Mesenchymal stem cell (in vitro differentiated cells and primary cell): ENCODE data around the gene COL24A1.

ENCODE experiments used
- DNase-seq: peaks from one replicate; pipeline ENCODE4 v3.0.0-alpha.2; 2013
- H2AFZ ChIP-seq: one replicate; pipeline ENCODE4 v1.6.1; 2013; ENCODE audit warnings: low read depth, mild to moderate bottlenecking, control low read depth, inconsistent platforms, low read length, moderate library complexity
- H2AK5ac ChIP-seq: 2 replicates; pipeline ENCODE4 v1.6.1; 2013; ENCODE audit warnings: low read length, moderate library complexity, mild to moderate bottlenecking, inconsistent platforms; ENCODE audit not compliant: severe bottlenecking
- H2BK120ac ChIP-seq: one replicate; pipeline ENCODE4 v1.6.1; 2013; ENCODE audit warnings: low read depth, mild to moderate bottlenecking, inconsistent platforms, low read length, moderate library complexity
- H2BK12ac ChIP-seq, 2 experiments: one replicate each; pipeline ENCODE4 v1.6.1; 2013; ENCODE audit warnings: inconsistent platforms in 2 of 2, low read length in 2 of 2, mild to moderate bottlenecking in 2 of 2, moderate library complexity in 2 of 2, control low read depth in 1 of 2
- H2BK15ac ChIP-seq: one replicate; pipeline ENCODE4 v1.6.1; 2013; ENCODE audit warnings: mild to moderate bottlenecking, low read depth, inconsistent platforms; ENCODE audit not compliant: poor library complexity, severe bottlenecking
- H2BK5ac ChIP-seq: 2 replicates; pipeline ENCODE4 v1.6.1; 2013; ENCODE audit warnings: low read depth, mild to moderate bottlenecking, low read length, control low read depth, inconsistent platforms; ENCODE audit not compliant: poor library complexity, severe bottlenecking
- H3K14ac ChIP-seq, 2 experiments: one replicate each; pipeline ENCODE4 v1.6.1; 2013; ENCODE audit warnings: inconsistent platforms in 2 of 2, low read length in 2 of 2, control low read depth in 1 of 2, mild to moderate bottlenecking in 1 of 2, moderate library complexity in 1 of 2
- H3K18ac ChIP-seq, 2 experiments: one replicate each; pipeline ENCODE4 v1.6.1; 2013; ENCODE audit warnings: inconsistent platforms in 2 of 2, low read length in 2 of 2, control low read depth in 1 of 2, low read depth in 1 of 2, mild to moderate bottlenecking in 1 of 2
- H3K23ac ChIP-seq, 2 experiments: one replicate each; pipeline ENCODE4 v1.6.1; 2013; ENCODE audit warnings: inconsistent platforms in 2 of 2, low read length in 2 of 2, mild to moderate bottlenecking in 2 of 2, moderate library complexity in 2 of 2, control low read depth in 1 of 2
- H3K27ac ChIP-seq: 2 replicates; pipeline ENCODE4 v1.5.1; 2013; ENCODE audit warnings: mild to moderate bottlenecking, moderate library complexity, low read length, control low read depth, inconsistent platforms; ENCODE audit not compliant: poor library complexity, severe bottlenecking
- H3K27me3 ChIP-seq, 2 experiments: 2 replicates each; pipeline versions ENCODE4 v1.6.1 to v1.7.0; 2013; ENCODE audit warnings: low read length in 2 of 2, mild to moderate bottlenecking in 2 of 2, moderate library complexity in 2 of 2, control low read depth in 1 of 2, inconsistent platforms in 1 of 2; ENCODE audit not compliant: control insufficient read depth in 1 of 2, insufficient read depth in 1 of 2
- H3K36me3 ChIP-seq, 2 experiments: 2 replicates each; pipeline versions ENCODE4 v1.6.1 to v1.7.0; 2013; ENCODE audit warnings: low read length in 2 of 2, control low read depth in 1 of 2, inconsistent platforms in 1 of 2, low read depth in 1 of 2, mild to moderate bottlenecking in 1 of 2; ENCODE audit not compliant: insufficient read depth in 2 of 2, control insufficient read depth in 1 of 2
- H3K4ac ChIP-seq, 2 experiments: one replicate each; pipeline ENCODE4 v1.6.1; 2013; ENCODE audit warnings: inconsistent platforms in 2 of 2, low read length in 2 of 2, mild to moderate bottlenecking in 2 of 2, moderate library complexity in 2 of 2, control low read depth in 1 of 2, low read depth in 1 of 2
- H3K4me1 ChIP-seq: 2 replicates; pipeline ENCODE4 v1.6.1; 2013; ENCODE audit warnings: low read depth, low read length, control low read depth; ENCODE audit not compliant: control insufficient read depth, insufficient read depth
- H3K4me2 ChIP-seq: 2 replicates; pipeline ENCODE4 v1.6.1; 2013; ENCODE audit warnings: low read length, mild to moderate bottlenecking, inconsistent platforms; ENCODE audit not compliant: poor library complexity, severe bottlenecking
- H3K4me3 ChIP-seq, 2 experiments: 2 replicates each; pipeline versions ENCODE4 v1.5.1 to v1.7.0; 2013; ENCODE audit warnings: low read length in 2 of 2, mild to moderate bottlenecking in 2 of 2, control low read depth in 1 of 2, low read depth in 1 of 2; ENCODE audit not compliant: insufficient read depth in 1 of 2
- H3K79me1 ChIP-seq: replicated peaks from 2 replicates; pipeline ENCODE4 v1.6.1; 2013; ENCODE audit warnings: mild to moderate bottlenecking, control low read depth, low read length, inconsistent platforms; ENCODE audit not compliant: poor library complexity, severe bottlenecking
- H3K9ac ChIP-seq: 2 replicates; pipeline ENCODE4 v1.7.0; 2013; ENCODE audit warnings: mild to moderate bottlenecking, low read length, moderate library complexity
- H3K9me3 ChIP-seq: 2 replicates; pipeline ENCODE4 v1.7.0; 2013; ENCODE audit warnings: mild to moderate bottlenecking, low read length; ENCODE audit not compliant: control insufficient read depth
- H4K8ac ChIP-seq: one replicate; pipeline ENCODE4 v1.6.1; 2013; ENCODE audit warnings: inconsistent platforms, mild to moderate bottlenecking, low read length, moderate library complexity
- H4K91ac ChIP-seq: one replicate; pipeline ENCODE4 v1.6.1; 2013; ENCODE audit warnings: mild to moderate bottlenecking, low read length, inconsistent platforms
- WGBS: methylation state at CpG from one replicate; pipeline ENCODE4 v1.1.7; 2013; ENCODE audit warnings: mixed read lengths; 5-methylcytosine and 5-hydroxymethylcytosine counted together

COL24A1 gene

DNA sequence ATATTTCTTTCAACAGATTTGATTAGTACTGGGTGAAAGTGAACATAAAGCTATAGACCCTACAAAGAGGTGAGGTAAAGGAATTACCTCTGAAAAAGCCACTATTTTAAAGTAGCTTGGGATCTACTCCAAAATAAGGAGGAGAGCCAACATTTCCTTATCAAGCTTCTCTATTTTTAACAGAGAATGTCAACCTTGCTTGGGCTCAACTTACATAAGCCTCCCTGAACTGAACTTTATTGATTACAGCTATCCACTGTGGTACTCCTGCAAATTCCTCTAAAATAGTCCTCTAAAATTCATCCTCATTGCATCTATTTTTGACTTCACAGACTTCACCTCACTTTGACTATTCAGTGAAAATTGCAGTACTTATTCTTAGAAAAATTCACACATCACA is 458.7 kb downstream of the COL24A1 start:
- H3K4ac ChIP-seq: no peak overlapping the region
- DNase-seq: no peak
- no peak overlapping the region for H2BK15ac ChIP-seq
- H3K4me2 ChIP-seq: no peak overlapping the region
- H3K23ac ChIP-seq: no peak overlapping the region
- no peak overlapping the region for H2BK120ac ChIP-seq
- peaks cover 6 to 44% of the 10 kb centered on the region in 2 experiments for H3K36me3 ChIP-seq
- H3K27ac ChIP-seq: no peak overlapping the region
- H2AK5ac ChIP-seq: no peak overlapping the region
- H3K27me3 ChIP-seq: no peaks in the 10 kb centered on the region
- H4K91ac ChIP-seq: no peak overlapping the region
- no peaks in the 10 kb centered on the region for H3K9me3 ChIP-seq
- no peak overlapping the region for H4K8ac ChIP-seq
- no peak overlapping the region for H2BK12ac ChIP-seq
- no peak overlapping the region for H2BK5ac ChIP-seq
- H3K79me1 ChIP-seq: peaks cover 5% of the 10 kb centered on the region
- no peak overlapping the region for H3K4me3 ChIP-seq
- peaks cover 1% of the 10 kb centered on the region for H3K4me1 ChIP-seq
- no peak overlapping the region for H3K18ac ChIP-seq
- no peak overlapping the region for H3K14ac ChIP-seq
- H2AFZ ChIP-seq: no peak overlapping the region
- no peak overlapping the region for H3K9ac ChIP-seq

DNA sequence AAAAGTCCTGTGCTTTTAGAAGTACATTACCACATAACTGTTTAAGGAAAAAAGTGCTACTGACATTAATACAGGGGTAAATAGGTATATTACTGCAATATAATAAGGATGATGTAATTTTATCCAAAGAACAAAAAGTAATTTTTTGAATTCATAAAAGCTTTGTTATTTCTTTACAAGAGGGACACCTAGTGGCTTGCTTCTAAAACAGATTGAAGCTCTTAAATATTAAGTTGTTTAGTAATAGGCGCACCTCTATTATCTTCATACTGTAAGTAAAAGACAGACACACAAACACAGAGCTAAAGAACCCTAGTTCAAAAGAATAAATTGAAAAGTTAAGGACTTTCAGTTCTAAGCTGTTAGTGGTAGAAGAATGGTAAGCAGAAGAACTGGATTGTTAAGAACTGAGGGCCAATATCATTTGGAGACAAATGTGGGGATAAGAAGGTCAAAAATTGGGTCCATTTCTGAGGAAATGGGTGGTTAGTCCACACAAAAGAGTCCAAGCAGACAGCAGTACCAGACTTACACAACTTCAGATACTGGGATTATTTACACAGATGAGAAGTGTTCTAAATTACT is 463.8 kb downstream of the COL24A1 start:
- Histone ChIP-seq H3K4me3 (no peak overlapping the region), H3K4me1 (peaks cover 4% of the 10 kb centered on the region), H2BK120ac (no peak overlapping the region), H3K4me2 (no peak overlapping the region), H2BK15ac (no peak overlapping the region), H3K9ac (peak overlapping the region; percentile 44), H4K91ac (no peak overlapping the region), H2BK12ac (no peak overlapping the region), H2BK5ac (no peak overlapping the region), H2AFZ (no peak overlapping the region), H3K27ac (peak overlapping the region; percentile 53), H3K27me3 (no peaks in the 10 kb centered on the region), H3K23ac (no peak overlapping the region), H2AK5ac (no peak overlapping the region), H3K79me1 (peaks cover 9% of the 10 kb centered on the region), H3K4ac (no peak overlapping the region), H4K8ac (no peak overlapping the region), H3K14ac (no peak overlapping the region), H3K36me3 (peaks cover 9 to 10% of the 10 kb centered on the region in 2 experiments), H3K9me3 (no peaks in the 10 kb centered on the region), H3K18ac (no peak overlapping the region)
- no CpG with 5 or more reads among the region's 1 CpG for WGBS
- DNase-seq: peak; percentile 66

DNA sequence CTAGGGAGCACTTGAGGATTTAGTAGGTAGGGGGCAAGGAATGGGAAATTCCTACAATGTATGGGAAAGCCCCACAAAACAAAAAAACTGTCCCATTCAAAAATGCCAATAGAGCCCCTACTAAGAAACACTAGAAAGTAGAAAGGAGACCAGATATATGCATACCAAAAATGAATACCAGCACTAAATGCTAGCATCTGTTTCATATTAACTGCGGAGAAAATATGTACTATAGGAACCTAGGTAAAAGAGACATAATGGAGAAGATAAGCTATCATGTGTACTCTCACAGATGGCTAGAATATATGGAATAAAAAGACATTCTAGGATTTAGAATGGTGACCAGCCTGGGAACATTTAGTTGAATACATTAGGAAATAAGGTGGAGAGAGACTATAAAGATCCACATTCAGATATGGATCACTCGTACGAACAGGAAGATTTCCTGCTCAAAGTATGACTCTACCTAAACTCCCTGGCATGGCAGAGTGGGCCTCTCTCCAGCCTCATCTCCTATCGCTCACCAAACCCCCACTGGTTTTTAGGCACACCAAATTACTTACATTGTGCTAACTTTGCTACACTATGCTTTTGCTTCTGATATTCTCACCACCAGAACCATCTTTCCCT is 466.7 kb downstream of the COL24A1 start:
- H3K4me1 ChIP-seq: peaks cover 4% of the 10 kb centered on the region
- no peak overlapping the region for H3K4ac ChIP-seq
- no peak overlapping the region for H3K4me3 ChIP-seq
- peak overlapping the region; percentile 75 for H2AK5ac ChIP-seq
- no peak overlapping the region for H4K8ac ChIP-seq
- DNase-seq: no peak
- H3K14ac ChIP-seq: no peak overlapping the region
- no peak overlapping the region for H3K4me2 ChIP-seq
- WGBS: 95% methylated on average over 4 of the region's 4 CpGs
- H2AFZ ChIP-seq: no peak overlapping the region
- H3K18ac ChIP-seq: no peak overlapping the region
- no peak overlapping the region for H2BK15ac ChIP-seq
- H2BK5ac ChIP-seq: no peak overlapping the region
- no peaks in the 10 kb centered on the region for H3K9me3 ChIP-seq
- no peaks in the 10 kb centered on the region for H3K27me3 ChIP-seq
- H3K36me3 ChIP-seq: peaks cover 11 to 25% of the 10 kb centered on the region in 2 experiments
- H3K23ac ChIP-seq: no peak overlapping the region
- H2BK12ac ChIP-seq: no peak overlapping the region
- peaks cover 11% of the 10 kb centered on the region for H3K79me1 ChIP-seq
- no peak overlapping the region for H4K91ac ChIP-seq
- no peak overlapping the region for H3K27ac ChIP-seq
- peak overlapping the region; percentile 35 for H3K9ac ChIP-seq
- no peak overlapping the region for H2BK120ac ChIP-seq

DNA sequence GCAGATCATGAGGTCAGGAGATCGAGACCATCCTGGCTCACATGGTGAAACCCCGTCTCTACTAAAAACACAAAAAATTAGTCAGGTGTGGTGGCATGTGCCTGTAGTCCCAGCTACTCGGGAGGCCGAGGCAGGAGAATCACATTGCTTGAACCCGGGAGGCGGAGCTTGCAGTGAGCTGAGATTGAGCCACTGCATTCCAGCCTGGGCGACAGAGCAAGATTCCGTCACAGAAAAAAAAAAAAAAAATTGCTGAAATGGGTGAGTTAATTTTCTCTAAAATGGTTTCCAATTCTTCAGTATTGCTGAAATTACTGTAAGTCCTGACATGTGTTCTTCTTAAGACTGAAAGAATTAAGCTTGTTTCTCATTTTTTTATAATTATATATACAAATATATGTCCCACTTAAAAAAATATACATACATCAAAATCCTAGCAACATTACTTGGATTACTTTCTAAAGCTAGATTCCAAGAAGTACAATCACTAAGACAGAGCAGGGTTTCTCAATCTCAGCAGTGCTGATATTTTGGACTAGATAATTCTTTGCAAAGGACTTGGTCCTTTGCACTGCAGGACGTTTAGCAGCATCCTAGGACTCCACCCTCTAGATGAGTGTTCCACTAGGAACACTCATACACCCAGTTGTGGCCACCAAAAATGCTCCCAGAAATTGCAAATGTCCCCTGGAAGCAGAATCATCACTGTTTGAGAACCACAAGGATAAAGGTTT is 473.1 kb downstream of the COL24A1 start:
- Histone ChIP-seq H3K27me3 (no peaks in the 10 kb centered on the region), H2BK15ac (peak overlapping the region; percentile 48), H3K4ac (no peak overlapping the region), H4K8ac (no peak overlapping the region), H2BK120ac (no peak overlapping the region), H2AK5ac (peak overlapping the region; percentile 81), H3K23ac (no peak overlapping the region), H3K14ac (no peak overlapping the region), H3K4me2 (no peak overlapping the region), H2BK12ac (no peak overlapping the region), H3K79me1 (peaks cover 20% of the 10 kb centered on the region), H3K4me1 (no peaks in the 10 kb centered on the region), H3K36me3 (peaks cover 15 to 35% of the 10 kb centered on the region in 2 experiments), H3K9ac (no peak overlapping the region), H2BK5ac (no peak overlapping the region), H3K18ac (no peak overlapping the region), H4K91ac (no peak overlapping the region), H3K27ac (no peak overlapping the region), H2AFZ (no peak overlapping the region), H3K9me3 (no peaks in the 10 kb centered on the region), H3K4me3 (no peak overlapping the region)
- WGBS: 95% methylated on average over 9 of the region's 9 CpGs
- no peak for DNase-seq
